Measurements from ENCODE around the gene AFF3. TPM values are rescaled to one million over a fixed set of nuclear protein-coding genes. Genes with fewer than 3 reads are reported as not detected.

The AFF3 gene
- total and polyA plus RNA-seq, 2 of the 8 experiments (the other 6 are each of a cell fraction or from before 2014, with no cell fraction given): 0.27 to 3.0 TPM

- no peak overlapping the region for H2BK5ac ChIP-seq (ENCODE audit: low read depth, low read length)
- no peaks in the 10 kb centered on the region for H3K23me2 ChIP-seq (ENCODE audit: low read depth, low read length)
- no peak overlapping the region for H2AK5ac ChIP-seq (ENCODE audit: low read depth, low read length)
- no peak overlapping the region for H3K23ac ChIP-seq (ENCODE audit: insufficient read length)
- no peak overlapping the region for H3K4me2 ChIP-seq (ENCODE audit: insufficient read depth in 1 of 2, low read depth in 2 of 2, low read length in 2 of 2)
- H3K4me3 ChIP-seq (ENCODE audit: extremely low read depth in 1 of 4, insufficient read depth in 2 of 4, low read depth in 3 of 4, low read length in 4 of 4): no peak overlapping the region
- POLR2A ChIA-PET (ENCODE audit: partially characterized antibody): no interaction called here
- no peak overlapping the region for H3K4ac ChIP-seq (replicated peaks; ENCODE audit: insufficient read length, low read depth, low read length)
- no peaks in the 10 kb centered on the region for H3K36me3 ChIP-seq (ENCODE audit: control insufficient read depth in 2 of 4, insufficient read depth in 4 of 4, low read length in 3 of 4)
- no peak overlapping the region for H3K56ac ChIP-seq (replicated peaks; ENCODE audit: insufficient read length, low read depth, low read length)
- no peak overlapping the region for H3K18ac ChIP-seq (ENCODE audit: extremely low read depth, low read length)
- CTCF ChIA-PET (ENCODE audit: partially characterized antibody): interaction anchor here (1.2 kb wide), 1 partner anchor 318 kb away, joined by 3 read pairs; no protein-coding TSS in a partner anchor
- H4K20me1 ChIP-seq (replicated peaks in 1 of 2; ENCODE audit: control insufficient read depth in 1 of 2, insufficient read depth in 2 of 2, low read length in 2 of 2): no peaks in the 10 kb centered on the region
- H3K9me3 ChIP-seq (ENCODE audit: insufficient read depth in 2 of 2, low read depth in 1 of 2, low read length in 1 of 2): no peaks in the 10 kb centered on the region
- no peaks in the 10 kb centered on the region for H3K79me2 ChIP-seq (ENCODE audit: control insufficient read depth in 1 of 2, insufficient read depth in 2 of 2, low read length in 2 of 2)
- no peaks in the 10 kb centered on the region for H3K27me3 ChIP-seq (replicated peaks in 1 of 4; ENCODE audit: control insufficient read depth in 3 of 4, extremely low read depth in 1 of 4, insufficient read depth in 3 of 4, low read length in 3 of 4)
- WGBS, 2 experiments (ENCODE audit: extremely low coverage in 1 of 2, insufficient coverage in 1 of 2, insufficient read length in 1 of 2, insufficient replicate concordance in 2 of 2, low coverage in 1 of 2, low lambda C conversion rate in 2 of 2, missing lambda C conversion rate in 1 of 2): 85% methylated on average over 6 of the region's 6 CpGs; no CpG with 5 or more reads in 1 of the 2 experiments
- no peak overlapping the region for H3K27ac ChIP-seq (ENCODE audit: low read depth, low read length)
- FAIRE-seq (no peak), DNase-seq (ENCODE audit: low read depth in 1 of 2, low spot score in 2 of 2) (no peak)
- no peak overlapping the region for H2BK120ac ChIP-seq (replicated peaks; ENCODE audit: low read depth, low read length)
- H3K79me1 ChIP-seq (ENCODE audit: low read depth, low read length): no peaks in the 10 kb centered on the region
- no peak overlapping the region for H2AFZ ChIP-seq (ENCODE audit: low read length)
- no peak overlapping the region for H2BK15ac ChIP-seq (ENCODE audit: low read length)
- no peak overlapping the region for H3K14ac ChIP-seq (ENCODE audit: insufficient read length)
- H4K91ac ChIP-seq (replicated peaks; ENCODE audit: insufficient read length, low read length): no peak overlapping the region
- H4K8ac ChIP-seq (ENCODE audit: extremely low read depth, insufficient read depth, low read length): no peak overlapping the region
- no peak overlapping the region for H3K9ac ChIP-seq (replicated peaks in 1 of 4; ENCODE audit: extremely low read depth in 1 of 4, low read depth in 3 of 4, low read length in 3 of 4)
- no peak overlapping the region for H2BK20ac ChIP-seq (ENCODE audit: low read length)
- H4K5ac ChIP-seq (ENCODE audit: insufficient read length, low read depth, low read length): no peak overlapping the region
- H3K4me1 ChIP-seq (replicated peaks in 1 of 4; ENCODE audit: control insufficient read depth in 3 of 4, insufficient read depth in 4 of 4, low read length in 3 of 4): no peaks in the 10 kb centered on the region
- H2BK12ac ChIP-seq (ENCODE audit: low read depth, low read length): no peak overlapping the region
- no peak for TF ChIP-seq BRCA1 (IDR thresholded peaks at IDR 0.05; ENCODE audit: low read depth, low read length)
- TF ChIP-seq CREB1 (IDR thresholded peaks at IDR 0.05): no peak
- no peak for TF ChIP-seq KDM1A (IDR thresholded peaks at IDR 0.05; ENCODE audit: borderline replicate concordance, low read length)
- no peak for TF ChIP-seq TAF7 (optimal IDR thresholded peaks at IDR 0.05; ENCODE audit: borderline replicate concordance, low read depth, low read length)
- no peak for TF ChIP-seq CTCF (IDR thresholded peaks at IDR 0.05; ENCODE audit: control extremely low read depth in 1 of 3, insufficient read depth in 1 of 3, low read depth in 1 of 3, low read length in 3 of 3)
- TF ChIP-seq JUN (IDR thresholded peaks at IDR 0.05; ENCODE audit: low read depth, low read length): no peak
- TF ChIP-seq HDAC6 (IDR thresholded peaks at IDR 0.05; ENCODE audit: low read depth, low read length): no peak
- no peak for TF ChIP-seq ASH2L (IDR thresholded peaks at IDR 0.05; ENCODE audit: low read length)
- TF ChIP-seq POLR2AphosphoS5 (IDR thresholded peaks at IDR 0.05; ENCODE audit: low read depth, low read length): no peak
- TF ChIP-seq, protein P1, sequence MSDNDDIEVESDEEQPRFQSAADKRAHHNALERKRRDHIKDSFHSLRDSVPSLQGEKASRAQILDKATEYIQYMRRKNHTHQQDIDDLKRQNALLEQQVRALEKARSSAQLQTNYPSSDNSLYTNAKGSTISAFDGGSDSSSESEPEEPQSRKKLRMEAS (IDR thresholded peaks at IDR 0.05): no peak
- no peak for TF ChIP-seq RAD21 (IDR thresholded peaks at IDR 0.05 in 1 of 2, conservative IDR thresholded peaks at IDR 0.05 in 1 of 2; ENCODE audit: low read depth in 2 of 2, low read length in 2 of 2)
These were observed 213.8 kb downstream of the AFF3 start for GRCh38 chr2:99928470-99929053.
